Skin of body (tissue), 3 donors: Measurements from ENCODE around the gene AGFG2. TPM values are rescaled to one million over a fixed set of nuclear protein-coding genes. Genes with fewer than 3 reads are reported as not detected.

Source experiments
- DNase-seq: peaks from one replicate; lab custom pipeline; 2025; lab: John Stamatoyannopoulos, UW
- small RNA-seq: library from RNA; depleted of rRNA; stranded (forward); fragments of <200 nt; gene quantifications from one replicate; pipeline ENCODE3, GENCODE V24; 2014; ENCODE audit warnings: low replicate concordance
- total RNA-seq: library from RNA; depleted of rRNA; stranded (reverse); fragments of >200 nt; gene quantifications from one replicate; pipeline ENCODE4 v1.2.3, GENCODE V29; 2014

AGFG2 gene
- total RNA-seq, 1 donor from 2014 or later = 5.2 TPM

DNA sequence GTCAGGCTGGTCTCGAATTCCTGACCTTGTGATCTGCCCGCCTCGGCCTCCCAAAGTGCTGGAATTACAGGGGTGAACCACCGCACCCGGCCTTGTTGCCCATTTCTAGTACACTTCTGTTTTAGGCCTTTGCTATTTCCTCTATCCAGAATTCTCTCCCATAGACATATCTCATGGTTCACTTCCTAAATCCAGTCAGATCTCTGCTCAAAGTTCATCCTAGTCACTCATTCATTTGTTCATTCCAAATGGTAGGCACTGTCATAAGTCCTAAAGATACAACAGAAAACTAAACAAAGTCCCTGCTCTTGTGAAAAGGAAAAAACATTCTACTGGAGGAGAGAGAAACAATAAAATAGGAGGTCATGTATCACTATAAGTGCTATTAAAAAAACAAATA lies 71.0 kb downstream of the AGFG2 start:
- DNase-seq = no peak

DNA sequence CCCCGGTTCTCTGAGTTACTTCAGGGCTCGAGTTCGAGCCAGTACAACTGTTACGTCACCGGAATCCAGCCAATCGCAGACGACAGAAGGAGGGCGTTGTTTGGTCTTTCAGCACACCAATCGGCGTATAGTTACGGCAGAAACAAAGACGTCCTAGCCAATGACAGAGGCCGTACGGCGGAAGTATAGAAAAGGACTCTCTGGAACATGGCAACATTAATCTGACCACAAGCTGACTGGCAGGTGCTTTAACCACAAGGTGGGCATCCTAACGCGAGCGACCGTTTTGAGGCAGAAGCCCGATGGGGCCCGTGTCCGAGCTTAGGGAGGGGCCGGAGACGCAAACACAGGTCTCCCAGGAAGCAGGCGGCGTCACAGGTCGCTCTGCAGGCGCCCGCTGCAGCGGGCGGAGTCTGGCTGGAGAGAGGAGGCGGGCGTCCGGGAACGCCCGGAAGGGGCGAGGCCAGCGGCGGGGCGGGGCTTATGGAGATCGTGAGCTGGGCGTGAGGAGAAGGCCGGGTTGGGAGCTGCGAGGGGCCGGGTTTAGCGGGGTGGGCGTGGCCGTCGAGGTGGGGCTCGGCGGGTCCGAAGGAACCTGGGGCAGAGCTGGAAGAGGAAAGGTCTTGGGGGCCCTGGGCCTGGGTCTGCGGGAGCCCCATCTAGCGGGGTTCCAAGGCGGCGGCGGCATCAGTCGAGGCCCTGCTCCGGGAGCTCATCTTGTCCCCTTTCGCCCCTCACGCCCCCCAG lies 73.2 kb downstream of the AGFG2 start, which contains the start of gene MOSPD3:
MOSPD3 (plus strand) TSS at position 558 of the 747 bp plus-strand sequence. CDS start 252 bp downstream, outside the sequence.
- peak; percentile 100 for DNase-seq

- DNase-seq = no peak
These were observed 73.9 kb downstream of the AGFG2 start for GRCh38 chr7:100612730-100613390.

- DNase-seq = no peak
These were observed 74.6 kb downstream of the AGFG2 start for GRCh38 chr7:100613412-100614175.

DNA sequence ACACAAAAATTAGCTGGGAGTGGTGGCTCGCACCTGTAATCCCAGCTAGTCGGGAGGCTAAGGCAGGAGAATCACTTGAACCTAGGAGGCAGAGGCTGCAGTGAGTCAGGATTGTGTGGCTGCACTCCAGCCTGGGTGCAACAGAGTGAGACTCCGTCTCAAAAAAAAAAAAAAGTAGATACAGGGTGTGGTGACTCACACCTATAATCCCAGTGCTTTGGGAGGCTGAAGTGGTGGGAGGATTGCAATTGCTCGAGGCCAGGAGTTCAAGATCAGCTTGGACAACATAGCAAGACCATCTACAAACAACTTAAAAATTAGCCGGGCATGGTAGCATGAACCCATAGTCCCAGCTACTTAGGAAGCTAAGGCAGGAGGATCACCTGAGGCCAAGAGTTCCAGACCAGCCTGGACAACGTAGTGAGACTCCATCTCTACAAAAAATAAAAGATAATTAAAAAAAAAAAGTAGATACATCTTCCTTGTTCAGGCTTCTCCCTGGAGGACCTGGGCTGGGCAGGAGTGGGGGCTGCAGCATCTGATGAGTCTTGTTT lies 75.4 kb downstream of the AGFG2 start:
- no peak for DNase-seq

Small RNA genes within 50 kb of the gene (small RNA-seq; reads per million reads assigned to genes)
- gene RN7SL416P = not detected
- not detected for gene SAP25

Other genes with a start within 250 kb of the AGFG2 start
- gene SPDYE3, start 231.5 kb upstream of the AGFG2 start, total RNA-seq = not detected
- 13.4 TPM for gene PILRB, start 181.1 kb upstream of the AGFG2 start, total RNA-seq
- gene PILRA, start 165.7 kb upstream of the AGFG2 start, total RNA-seq = 3.2 TPM
- 4.7 TPM for gene ZCWPW1, start 110.5 kb upstream of the AGFG2 start, total RNA-seq
- 16.2 TPM for gene MEPCE, start 109.4 kb upstream of the AGFG2 start, total RNA-seq
- 8.1 TPM for gene PPP1R35, start 102.7 kb upstream of the AGFG2 start, total RNA-seq
- gene SPACDR, start 74.9 kb upstream of the AGFG2 start, total RNA-seq = 0.49 TPM
- 18.8 TPM for gene TSC22D4, start 60.0 kb upstream of the AGFG2 start, total RNA-seq
- gene NYAP1, start 55.3 kb upstream of the AGFG2 start, total RNA-seq = 1.7 TPM
- gene SAP25, start 34.7 kb downstream of the AGFG2 start, total RNA-seq = 0.39 TPM
- 13.3 TPM for gene LRCH4, start 46.9 kb downstream of the AGFG2 start, total RNA-seq
- gene FBXO24, start 47.1 kb downstream of the AGFG2 start, total RNA-seq = 0.20 TPM
- gene PCOLCE, start 63.2 kb downstream of the AGFG2 start, total RNA-seq = 102 TPM
- gene MOSPD3, start 73.3 kb downstream of the AGFG2 start, total RNA-seq = 5.8 TPM
- gene TFR2, start 102.3 kb downstream of the AGFG2 start, total RNA-seq = 1.4 TPM
- not detected for gene ACTL6B, start 117.2 kb downstream of the AGFG2 start, total RNA-seq
- 69.4 TPM for gene GNB2, start 134.5 kb downstream of the AGFG2 start, total RNA-seq
- gene GIGYF1, start 155.0 kb downstream of the AGFG2 start, total RNA-seq = 17.9 TPM
- gene POP7, start 166.9 kb downstream of the AGFG2 start, total RNA-seq = 23.9 TPM
- gene EPO, start 181.3 kb downstream of the AGFG2 start, total RNA-seq = not detected
- not detected for gene ZAN, start 194.4 kb downstream of the AGFG2 start, total RNA-seq